Measurements from ENCODE around the gene MLLT3.

GRCh38 chr9:20441711-20442423 is 180.4 kb downstream of the MLLT3 start:
- TF ChIP-seq, protein P1, sequence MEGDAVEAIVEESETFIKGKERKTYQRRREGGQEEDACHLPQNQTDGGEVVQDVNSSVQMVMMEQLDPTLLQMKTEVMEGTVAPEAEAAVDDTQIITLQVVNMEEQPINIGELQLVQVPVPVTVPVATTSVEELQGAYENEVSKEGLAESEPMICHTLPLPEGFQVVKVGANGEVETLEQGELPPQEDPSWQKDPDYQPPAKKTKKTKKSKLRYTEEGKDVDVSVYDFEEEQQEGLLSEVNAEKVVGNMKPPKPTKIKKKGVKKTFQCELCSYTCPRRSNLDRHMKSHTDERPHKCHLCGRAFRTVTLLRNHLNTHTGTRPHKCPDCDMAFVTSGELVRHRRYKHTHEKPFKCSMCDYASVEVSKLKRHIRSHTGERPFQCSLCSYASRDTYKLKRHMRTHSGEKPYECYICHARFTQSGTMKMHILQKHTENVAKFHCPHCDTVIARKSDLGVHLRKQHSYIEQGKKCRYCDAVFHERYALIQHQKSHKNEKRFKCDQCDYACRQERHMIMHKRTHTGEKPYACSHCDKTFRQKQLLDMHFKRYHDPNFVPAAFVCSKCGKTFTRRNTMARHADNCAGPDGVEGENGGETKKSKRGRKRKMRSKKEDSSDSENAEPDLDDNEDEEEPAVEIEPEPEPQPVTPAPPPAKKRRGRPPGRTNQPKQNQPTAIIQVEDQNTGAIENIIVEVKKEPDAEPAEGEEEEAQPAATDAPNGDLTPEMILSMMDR (IDR thresholded peaks at IDR 0.05): no peak
- TF ChIP-seq POLR2A (IDR thresholded peaks at IDR 0.05): no peak

Measured in Peyer's patch (tissue), 4 donors.